K562 (cell line): ENCODE measurements around the gene RSPO1. TPM values are rescaled to one million over a fixed set of nuclear protein-coding genes. Genes with fewer than 3 reads are reported as not detected.

ENCODE experiments used
- ATAC-seq: fragments of 200-7000 bp; cut with Tn5 transposase; 3 replicates; pipeline ENCODE4 v1.9.1; 2020; ENCODE audit warnings: moderate library complexity
- BruUV-seq: library from RNA; stranded (reverse); fragments of 400-500 nt; replicated peaks from 2 replicates; lab custom pipeline; 2021; lab: Mats Ljungman, UMichigan
- CTCF ChIA-PET: fragments of 300-600 bp; formaldehyde crosslinking; extraction: SDS; loops from one replicate; lab custom pipeline; 2021; ENCODE audit warnings: low intra/inter-chr PET ratio; lab: Yijun Ruan, JAX
- POLR2A ChIA-PET: fragments of 300-600, 350-650 bp; sonication (Branson Sonifier 250); formaldehyde crosslinking; extraction: SDS; loops from one replicate; lab custom pipeline; 2021; ENCODE audit warnings: antibody characterized with exemption, inconsistent platforms; lab: Yijun Ruan, JAX
- DNase-seq, 4 experiments: peaks; one replicate each; pipeline versions ENCODE4 v3.0.0 to v3.0.0-alpha.2; 2011 to 2018; ENCODE audit warnings: low spot score in 3 of 4, mixed read lengths in 3 of 4; ENCODE audit errors: extremely low read depth in 1 of 4
- FAIRE-seq: peaks from 2 replicates; lab custom pipeline; 2011; peaks lifted over from hg19 to GRCh38; lab: Jason Lieb, UNC
- H2AFZ ChIP-seq: 2 replicates; pipeline ENCODE4 v1.6.0; 2011; ENCODE audit warnings: low read depth, low read length, control low read depth, inconsistent platforms
- H3K27ac ChIP-seq: fragments of 200-600 bp; 3 replicates; pipeline ENCODE4 v1.8.0; 2011; ENCODE audit warnings: low read depth, mild to moderate bottlenecking, control low read depth, inconsistent platforms, low read length, moderate library complexity, mixed read lengths; ENCODE audit errors: extremely low read depth
- H3K27me3 ChIP-seq, 2 experiments: fragments of 300-600 bp in 1 of 2; 2 replicates in 1 of 2; 3 replicates in 1 of 2; pipeline versions ENCODE4 v1.6.0 to v1.8.0; 2011; ENCODE audit warnings: inconsistent platforms in 2 of 2, low read length in 2 of 2, mild to moderate bottlenecking in 1 of 2, mixed read lengths in 1 of 2, moderate library complexity in 1 of 2; ENCODE audit not compliant: control insufficient read depth in 2 of 2, insufficient read depth in 2 of 2
- H3K36me3 ChIP-seq: fragments of 300-600 bp; 3 replicates; pipeline ENCODE4 v1.8.0; 2011; ENCODE audit warnings: mild to moderate bottlenecking, low read length, inconsistent platforms; ENCODE audit not compliant: control insufficient read depth, insufficient read depth
- H3K4me1 ChIP-seq, 2 experiments: fragments of 200-600 bp in 1 of 2; replicated peaks in 1 of 2; 2 replicates in 1 of 2; 3 replicates in 1 of 2; pipeline versions ENCODE4 v1.5.1 to v1.8.0; 2011; ENCODE audit warnings: inconsistent platforms in 2 of 2, low read length in 2 of 2, mild to moderate bottlenecking in 1 of 2, mixed read lengths in 1 of 2, moderate library complexity in 1 of 2; ENCODE audit not compliant: control insufficient read depth in 2 of 2, insufficient read depth in 2 of 2
- H3K4me2 ChIP-seq: 2 replicates; pipeline ENCODE4 v1.6.1; 2011; ENCODE audit warnings: low read length, control low read depth, inconsistent platforms, mixed read lengths; ENCODE audit not compliant: insufficient read depth
- H3K4me3 ChIP-seq: fragments of 200-600 bp; sonication (generic), shearing (Covaris generic); 2 replicates; pipeline ENCODE4 v1.5.1; 2016; ENCODE audit warnings: control low read depth, inconsistent platforms
- H3K79me2 ChIP-seq: fragments of 200-600 bp; 3 replicates; pipeline ENCODE4 v1.8.0; 2011; ENCODE audit warnings: low read length, inconsistent platforms; ENCODE audit not compliant: control insufficient read depth, insufficient read depth
- H3K9ac ChIP-seq, 2 experiments: 2 replicates each; pipeline versions ENCODE4 v1.6.0 to v1.6.1; 2011; ENCODE audit warnings: low read depth in 2 of 2, low read length in 2 of 2, control low read depth in 1 of 2, inconsistent platforms in 1 of 2, mild to moderate bottlenecking in 1 of 2, mixed read lengths in 1 of 2; ENCODE audit not compliant: insufficient read depth in 1 of 2
- H3K9me1 ChIP-seq: one replicate; pipeline ENCODE4 v1.6.0; 2011; ENCODE audit warnings: inconsistent platforms, mild to moderate bottlenecking, low read length, moderate library complexity; ENCODE audit not compliant: control insufficient read depth, insufficient read depth
- H3K9me3 ChIP-seq: replicated peaks from 2 replicates; pipeline ENCODE4 v1.5.1; 2011; ENCODE audit warnings: low read depth, low read length, inconsistent platforms; ENCODE audit not compliant: control insufficient read depth, insufficient read depth
- H4K20me1 ChIP-seq: replicated peaks from 2 replicates; pipeline ENCODE4 v1.6.1; 2011; ENCODE audit warnings: low read length, inconsistent platforms, mixed read lengths; ENCODE audit not compliant: control insufficient read depth, insufficient read depth
- CBX8 ChIP-seq: fragments of 200-600 bp; sonication (generic); IDR thresholded peaks from 2 replicates; pipeline ENCODE4 v1.6.1; 2012; ENCODE audit warnings: borderline replicate concordance, mixed run types, low read depth, mild to moderate bottlenecking, moderate library complexity, mixed read lengths, low read length, control low read depth, inconsistent platforms; ENCODE audit not compliant: poor library complexity, severe bottlenecking; ENCODE audit errors: extremely low read depth
- FOXK1 ChIP-seq: sonication (generic); formaldehyde crosslinking; IDR thresholded peaks from 2 replicates; pipeline ENCODE4 v1.8.0; 2022; ENCODE audit warnings: missing genetic modification reagents, mild to moderate bottlenecking, borderline replicate concordance
- FOXK2 ChIP-seq, 2 experiments: fragments of 450-650 bp; IDR thresholded peaks in 1 of 2; conservative IDR thresholded peaks in 1 of 2; 2 replicates each; pipeline ENCODE4 v1.6.1; 2016; ENCODE audit warnings: low read depth in 2 of 2, mild to moderate bottlenecking in 1 of 2
- ILF3 ChIP-seq: fragments of 450-650 bp; IDR thresholded peaks from 2 replicates; pipeline ENCODE4 v1.6.1; 2018; ENCODE audit warnings: antibody characterized with exemption, mild to moderate bottlenecking, moderate library complexity, borderline replicate concordance
- MEIS2 ChIP-seq: fragments of 450-650 bp; IDR thresholded peaks from 2 replicates; pipeline ENCODE4 v1.6.1; 2014; ENCODE audit warnings: mild to moderate bottlenecking; ENCODE audit not compliant: partially characterized antibody
- NONO ChIP-seq, 2 experiments: fragments of 200-400 bp in 1 of 2; fragments of 450-650 bp in 1 of 2; formaldehyde crosslinking in 1 of 2; IDR thresholded peaks; 2 replicates each; pipeline ENCODE4 v1.6.1; 2017; ENCODE audit warnings: low read depth in 2 of 2, mild to moderate bottlenecking in 2 of 2, moderate library complexity in 2 of 2, low read length in 1 of 2
- NR2C2 ChIP-seq, 2 experiments: fragments of 200-800 bp in 1 of 2; sonication (Bioruptor generic) in 1 of 2; sonication (generic) in 1 of 2; formaldehyde crosslinking in 1 of 2; IDR thresholded peaks; 2 replicates each; pipeline versions ENCODE4 v1.6.1 to v1.8.0; 2016 to 2022; ENCODE audit warnings: mild to moderate bottlenecking in 1 of 2, missing compliant biosample characterization in 1 of 2, missing genetic modification characterization in 1 of 2, missing genetic modification reagents in 1 of 2
- PHF8 ChIP-seq: fragments of 200-600 bp; sonication (generic); IDR thresholded peaks from 2 replicates; pipeline ENCODE4 v1.6.1; 2012; ENCODE audit warnings: mixed run types, mild to moderate bottlenecking, inconsistent platforms, low read length, moderate library complexity, borderline replicate concordance
- POLR2AphosphoS2 ChIP-seq: IDR thresholded peaks from 2 replicates; pipeline ENCODE4 v1.6.1; 2012; ENCODE audit warnings: low read length, improper control_type of control experiment
- POLR2AphosphoS5 ChIP-seq: IDR thresholded peaks from 2 replicates; pipeline ENCODE4 v1.6.1; 2011; ENCODE audit warnings: mild to moderate bottlenecking, low read depth, low read length, moderate library complexity; ENCODE audit not compliant: control insufficient read depth, insufficient read depth
- POLR2B ChIP-seq: fragments of 450-650 bp; IDR thresholded peaks from 2 replicates; pipeline ENCODE4 v1.6.1; 2018; ENCODE audit warnings: low read depth; ENCODE audit not compliant: partially characterized antibody
- PREB ChIP-seq: sonication (generic); formaldehyde crosslinking; IDR thresholded peaks from 2 replicates; pipeline ENCODE4 v1.8.1; 2023; ENCODE audit warnings: mild to moderate bottlenecking, missing genetic modification reagents
- SIN3B ChIP-seq: fragments of 450-650 bp; IDR thresholded peaks from 2 replicates; pipeline ENCODE4 v1.6.1; 2017; ENCODE audit warnings: low read depth, mild to moderate bottlenecking, moderate library complexity
- SRSF1 ChIP-seq: fragments of 200-400 bp; formaldehyde crosslinking; IDR thresholded peaks from 2 replicates; pipeline ENCODE4 v1.6.1; 2017; ENCODE audit warnings: mild to moderate bottlenecking, low read depth, low read length, moderate library complexity
- THRAP3 ChIP-seq: fragments of 450-650 bp; IDR thresholded peaks from 2 replicates; pipeline ENCODE4 v1.6.1; 2016; ENCODE audit warnings: mild to moderate bottlenecking, inconsistent platforms, borderline replicate concordance
- ZBTB34 ChIP-seq: fragments of 250-450 bp; sonication (Bioruptor Pico); IDR thresholded peaks from 2 replicates; pipeline ENCODE4 v1.8.0; 2021; ENCODE audit warnings: mild to moderate bottlenecking, moderate library complexity
- ZFP30 ChIP-seq: fragments of 250-450 bp; sonication (Bioruptor Pico); IDR thresholded peaks from 2 replicates; pipeline ENCODE4 v1.8.0; 2022; ENCODE audit warnings: moderate library complexity, mild to moderate bottlenecking, inconsistent platforms, borderline replicate concordance
- ZNF584 ChIP-seq: fragments of 200-800 bp; sonication (Bioruptor generic); IDR thresholded peaks from 2 replicates; pipeline ENCODE4 v1.6.1; 2016; ENCODE audit warnings: low read depth, mild to moderate bottlenecking, missing genetic modification characterization, missing compliant biosample characterization
- WGBS: fragments of 100-300 bp; shearing (Covaris generic); methylation state at CpG from one replicate; pipeline ENCODE4 v1.1.6; 2016; ENCODE audit warnings: low coverage, mixed read lengths; ENCODE audit not compliant: insufficient coverage; ENCODE audit errors: missing lambda C conversion rate; 5-methylcytosine and 5-hydroxymethylcytosine counted together
- in situ Hi-C: fragments of 300-500 bp; cut with MboI; formaldehyde crosslinking; loops from 4 replicates; pipeline ENCODE4 v1.15.0; 2018; ENCODE audit warnings: inconsistent platforms, mixed read lengths
- intact Hi-C: fragments of 100-400 bp; cut with micrococcal nuclease; formaldehyde crosslinking; loops from 2 replicates; pipeline ENCODE4 v1.14.2; 2022
- polyA plus RNA-seq, 8 experiments: library from polyadenylated mRNA; depleted of rRNA in 4 of 8; stranded (reverse) in 5 of 8; unstranded in 3 of 8; fragments of >200 nt; fragmentation: Nextera tagmentation in 2 of 8; fragmentation: Illumina TruSeq in 1 of 8; extraction: Ambion mirVana in 2 of 8; extraction: Trizol in 1 of 8; gene quantifications; 2 replicates each; pipeline versions ENCODE4 v1.2.1 to v1.2.3, GENCODE V29; 2011 to 2014; ENCODE audit warnings: inconsistent platforms in 1 of 8, missing spikeins in 1 of 8
- total RNA-seq, 7 experiments: library from RNA; depleted of rRNA in 6 of 7; stranded (reverse); fragments of >200 nt in 6 of 7; fragmentation: Illumina TruSeq in 2 of 7; extraction: Trizol in 2 of 7; gene quantifications; 2 replicates each; pipeline versions ENCODE4 v1.2.1 to v1.2.3, GENCODE V29; 2011 to 2021; ENCODE audit warnings: low replicate concordance in 1 of 7

RSPO1 gene
- total and polyA plus RNA-seq, 9 of the 15 experiments (the other 6 are each of a cell fraction or from before 2014, with no cell fraction given): not detected

GRCh38 chr1:37601441-37601840, 33.3 kb downstream of the RSPO1 start (continued):
- TF ChIP-seq ZBTB34 (CRISPR knock-in tag) (no peak), THRAP3 (no peak), NONO (IDR thresholded peaks at IDR 0.05; ENCODE audit: low read depth in 2 of 2, low read length in 1 of 2) (no peak), NR2C2 (CRISPR knock-in tag; IDR thresholded peaks at IDR 0.05) (no peak), NR2C2 (tag; IDR thresholded peaks at IDR 0.05) (no peak), ILF3 (no peak), POLR2AphosphoS5 (no peak), CBX8 (no peak), ZNF584 (CRISPR knock-in tag) (no peak)

- intact Hi-C loops: loop anchor here (10.0 kb wide), 2 partner anchors 145 to 165 kb away; partner anchors contain the start of gene EPHA10
- H3K27me3 ChIP-seq: peaks cover 27 to 36% of the 10 kb centered on the region in 2 experiments
- no peaks in the 10 kb centered on the region for H3K9me1 ChIP-seq
- 20% methylated on average over 5 of the region's 5 CpGs for WGBS
- BruUV-seq: no TSS peak
- CTCF ChIA-PET: no interaction called here
- ATAC-seq: no peak
- H2AFZ ChIP-seq: no peak overlapping the region
- peaks cover 3% of the 10 kb centered on the region; the same call in 1 of the 2 replicates for H4K20me1 ChIP-seq
- H3K4me3 ChIP-seq: no peak overlapping the region
- no peaks in the 10 kb centered on the region for H3K9me3 ChIP-seq
- no peak overlapping the region for H3K27ac ChIP-seq
- POLR2A ChIA-PET: interaction anchor here (0.6 to 1.9 kb wide), 4 partner anchors 11 to 148 kb away, joined by 3 to 6 read pairs (median 4); no protein-coding TSS in a partner anchor
- H3K79me2 ChIP-seq: peaks cover 11% of the 10 kb centered on the region
- no peaks in the 10 kb centered on the region for H3K36me3 ChIP-seq
- no peak overlapping the region for H3K9ac ChIP-seq
- H3K4me1 ChIP-seq: peaks cover 2 to 6% of the 10 kb centered on the region in 2 experiments; a peak in 2 of 5 replicates
- in situ Hi-C loops: no loop called here
- no peak for FAIRE-seq
- H3K4me2 ChIP-seq: no peak overlapping the region
- DNase-seq: no peak
- TF ChIP-seq SRSF1 (no peak), FOXK1 (no peak), PREB (CRISPR knock-in tag) (no peak), MEIS2 (no peak), SIN3B (no peak), ZFP30 (no peak), FOXK2 (conservative IDR thresholded peaks at IDR 0.05 in 1 of 2, IDR thresholded peaks at IDR 0.05 in 1 of 2; ENCODE audit: low read depth in 2 of 2) (no peak), PHF8 (no peak), POLR2B (no peak), POLR2AphosphoS2 (no peak)
Measured at GRCh38 chr1:37599940-37600339, 34.8 kb downstream of the RSPO1 start.
